H1 (cell line): ENCODE results near the gene PRSS23. TPM values are rescaled to one million over a fixed set of nuclear protein-coding genes. Genes with fewer than 3 reads are reported as not detected.
"Not testable (repeated sequence)": the region's sequence is repeated elsewhere in the genome, so short reads cannot be mapped to it uniquely, and the experiment has no call there.

Source experiments
- CTCF ChIA-PET: fragments of 300-600 bp; sonication (Branson Sonifier 250); formaldehyde crosslinking; loops from one replicate; lab custom pipeline; 2021; ENCODE audit not compliant: partially characterized antibody; lab: Charles Lee
- POLR2A ChIA-PET: fragments of 300-600 bp; sonication (Branson Sonifier 250); formaldehyde crosslinking; loops from one replicate; lab custom pipeline; 2021; ENCODE audit warnings: inconsistent platforms; ENCODE audit not compliant: partially characterized antibody; lab: Charles Lee
- DNase-seq, 2 experiments: peaks; one replicate each; pipeline versions ENCODE4 v3.0.0 to v3.0.0-alpha.2; 2010 to 2022; ENCODE audit warnings: low spot score in 2 of 2, low read depth in 1 of 2, mixed read lengths in 1 of 2
- FAIRE-seq: peaks from 2 replicates; lab custom pipeline; 2011; peaks lifted over from hg19 to GRCh38; lab: Jason Lieb, UNC
- H2AFZ ChIP-seq: 2 replicates; pipeline ENCODE4 v1.8.1; 2012; ENCODE audit warnings: low read length, inconsistent platforms
- H2AK5ac ChIP-seq: 2 replicates; pipeline ENCODE4 v1.6.1; 2013; ENCODE audit warnings: low read depth, low read length
- H2BK120ac ChIP-seq: replicated peaks from 2 replicates; pipeline ENCODE3; 2013; ENCODE audit warnings: low read depth, low read length, inconsistent platforms
- H2BK12ac ChIP-seq: 2 replicates; pipeline ENCODE4 v1.6.1; 2013; ENCODE audit warnings: low read depth, low read length
- H2BK15ac ChIP-seq: 2 replicates; pipeline ENCODE4 v1.6.1; 2013; ENCODE audit warnings: low read length
- H2BK20ac ChIP-seq: 2 replicates; pipeline ENCODE4 v1.6.1; 2013; ENCODE audit warnings: low read length
- H2BK5ac ChIP-seq: 2 replicates; pipeline ENCODE4 v1.6.1; 2013; ENCODE audit warnings: low read depth, low read length
- H3K14ac ChIP-seq: 2 replicates; pipeline ENCODE4 v1.6.1; 2013; ENCODE audit warnings: inconsistent platforms; ENCODE audit not compliant: insufficient read length
- H3K18ac ChIP-seq: 2 replicates; pipeline ENCODE4 v1.6.1; 2013; ENCODE audit warnings: low read length; ENCODE audit errors: extremely low read depth
- H3K23ac ChIP-seq: 2 replicates; pipeline ENCODE4 v1.6.1; 2013; ENCODE audit warnings: inconsistent platforms; ENCODE audit not compliant: insufficient read length
- H3K23me2 ChIP-seq: 2 replicates; pipeline ENCODE4 v1.6.1; 2013; ENCODE audit warnings: low read depth, low read length
- H3K27ac ChIP-seq: 2 replicates; pipeline ENCODE4 v1.6.1; 2011; ENCODE audit warnings: low read depth, low read length, inconsistent platforms
- H3K27me3 ChIP-seq, 4 experiments: replicated peaks in 1 of 4; 1 replicate in 1 of 4; 2 replicates in 3 of 4; pipeline versions ENCODE4 v1.6.1 to v1.8.1; 2011 to 2013; ENCODE audit warnings: low read length in 3 of 4, mild to moderate bottlenecking in 3 of 4, inconsistent platforms in 2 of 4, mixed read lengths in 2 of 4, moderate library complexity in 1 of 4; ENCODE audit not compliant: control insufficient read depth in 3 of 4, insufficient read depth in 3 of 4; ENCODE audit errors: extremely low read depth in 1 of 4
- H3K36me3 ChIP-seq, 4 experiments: 2 replicates each; pipeline versions ENCODE4 v1.6.1 to v1.8.1; 2011 to 2013; ENCODE audit warnings: mild to moderate bottlenecking in 4 of 4, low read length in 3 of 4, moderate library complexity in 2 of 4, control low read depth in 1 of 4, inconsistent platforms in 1 of 4; ENCODE audit not compliant: insufficient read depth in 4 of 4, control insufficient read depth in 2 of 4
- H3K4ac ChIP-seq: replicated peaks from 2 replicates; pipeline ENCODE3; 2013; ENCODE audit warnings: low read length, low read depth, mixed read lengths, inconsistent platforms; ENCODE audit not compliant: insufficient read length
- H3K4me1 ChIP-seq, 4 experiments: replicated peaks in 1 of 4; 1 replicate in 1 of 4; 2 replicates in 3 of 4; pipeline versions ENCODE4 v1.6.1 to v1.8.1; 2011 to 2013; ENCODE audit warnings: low read length in 3 of 4, inconsistent platforms in 2 of 4, mixed read lengths in 1 of 4; ENCODE audit not compliant: insufficient read depth in 4 of 4, control insufficient read depth in 3 of 4
- H3K4me2 ChIP-seq, 2 experiments: 2 replicates each; pipeline versions ENCODE4 v1.6.1 to v1.8.1; 2011 to 2013; ENCODE audit warnings: low read depth in 2 of 2, low read length in 2 of 2, control low read depth in 1 of 2, inconsistent platforms in 1 of 2, mild to moderate bottlenecking in 1 of 2; ENCODE audit not compliant: insufficient read depth in 1 of 2
- H3K4me3 ChIP-seq, 4 experiments: fragments of 200-600, 300-600 bp in 1 of 4; sonication (generic), shearing (Covaris generic), sonication (Bioruptor Twin) in 1 of 4; 2 replicates each; pipeline versions ENCODE4 v1.5.1 to v1.8.1; 2011 to 2016; ENCODE audit warnings: low read length in 4 of 4, low read depth in 3 of 4, control low read depth in 2 of 4, inconsistent platforms in 2 of 4, mild to moderate bottlenecking in 2 of 4, mixed read lengths in 1 of 4, moderate library complexity in 1 of 4; ENCODE audit not compliant: insufficient read depth in 2 of 4; ENCODE audit errors: extremely low read depth in 1 of 4
- H3K56ac ChIP-seq: replicated peaks from 2 replicates; pipeline ENCODE3; 2013; ENCODE audit warnings: low read depth, mild to moderate bottlenecking, mixed read lengths, low read length, inconsistent platforms; ENCODE audit not compliant: insufficient read length
- H3K79me1 ChIP-seq: 2 replicates; pipeline ENCODE4 v1.6.1; 2013; ENCODE audit warnings: low read depth, low read length, control low read depth
- H3K79me2 ChIP-seq, 2 experiments: 2 replicates each; pipeline versions ENCODE4 v1.6.1 to v1.8.1; 2012 to 2013; ENCODE audit warnings: low read length in 2 of 2, mild to moderate bottlenecking in 2 of 2, inconsistent platforms in 1 of 2; ENCODE audit not compliant: insufficient read depth in 2 of 2, control insufficient read depth in 1 of 2
- H3K9ac ChIP-seq, 4 experiments: replicated peaks in 1 of 4; 1 replicate in 1 of 4; 2 replicates in 3 of 4; pipeline versions ENCODE4 v1.6.1 to v1.8.1; 2011 to 2013; ENCODE audit warnings: low read depth in 3 of 4, low read length in 3 of 4, control low read depth in 2 of 4, mild to moderate bottlenecking in 2 of 4, moderate library complexity in 2 of 4, inconsistent platforms in 1 of 4; ENCODE audit errors: extremely low read depth in 1 of 4
- H3K9me3 ChIP-seq, 2 experiments: 2 replicates each; pipeline versions ENCODE4 v1.6.1 to v1.8.1; 2012 to 2013; ENCODE audit warnings: mild to moderate bottlenecking in 2 of 2, moderate library complexity in 2 of 2, control low read depth in 1 of 2, inconsistent platforms in 1 of 2, low read depth in 1 of 2, low read length in 1 of 2, mixed read lengths in 1 of 2; ENCODE audit not compliant: insufficient read depth in 2 of 2
- H4K20me1 ChIP-seq, 2 experiments: replicated peaks in 1 of 2; 2 replicates each; pipeline versions ENCODE3 to v1.8.1; 2011 to 2013; ENCODE audit warnings: inconsistent platforms in 2 of 2, low read length in 2 of 2, mild to moderate bottlenecking in 1 of 2; ENCODE audit not compliant: insufficient read depth in 2 of 2, control insufficient read depth in 1 of 2
- H4K5ac ChIP-seq: 2 replicates; pipeline ENCODE4 v1.6.1; 2013; ENCODE audit warnings: low read length, low read depth, mixed read lengths, inconsistent platforms; ENCODE audit not compliant: insufficient read length
- H4K8ac ChIP-seq: 2 replicates; pipeline ENCODE4 v1.8.0; 2013; ENCODE audit warnings: mild to moderate bottlenecking, moderate library complexity, low read length, inconsistent platforms; ENCODE audit not compliant: insufficient read depth; ENCODE audit errors: extremely low read depth
- H4K91ac ChIP-seq: replicated peaks from 2 replicates; pipeline ENCODE3; 2013; ENCODE audit warnings: low read length, mixed read lengths, inconsistent platforms; ENCODE audit not compliant: insufficient read length
- JUND ChIP-seq: IDR thresholded peaks from 2 replicates; pipeline ENCODE4 v1.6.1; 2011; ENCODE audit warnings: mild to moderate bottlenecking, improper control_type of control experiment, low read length
- KDM1A ChIP-seq: fragments of 200-600, 300-600 bp; sonication (generic); IDR thresholded peaks from 2 replicates; pipeline ENCODE4 v1.7.1; 2016; ENCODE audit warnings: mild to moderate bottlenecking, low read length, borderline replicate concordance
- KDM5A ChIP-seq: fragments of 200-600 bp; IDR thresholded peaks from 2 replicates; pipeline ENCODE4 v1.7.1; 2012; ENCODE audit warnings: mild to moderate bottlenecking, low read length, inconsistent platforms, mixed read lengths
- SIRT6 ChIP-seq: IDR thresholded peaks from one replicate; pipeline ENCODE4 v1.7.1; 2012; ENCODE audit warnings: low read length, inconsistent platforms
- WGBS, 2 experiments: shearing (Covaris generic) in 1 of 2; methylation state at CpG; one replicate each; pipeline versions ENCODE4 v1.1.6 to v1.1.7; 2013 to 2015; ENCODE audit warnings: low lambda C conversion rate in 2 of 2, mixed read lengths in 2 of 2, inconsistent platforms in 1 of 2, low coverage in 1 of 2, missing lambda C conversion rate in 1 of 2; ENCODE audit not compliant: insufficient replicate concordance in 2 of 2, insufficient coverage in 1 of 2, insufficient read length in 1 of 2; ENCODE audit errors: extremely low coverage in 1 of 2, missing lambda C conversion rate in 1 of 2; 5-methylcytosine and 5-hydroxymethylcytosine counted together
- polyA plus RNA-seq, 7 experiments: library from polyadenylated mRNA; depleted of rRNA in 3 of 7; stranded (reverse) in 5 of 7; unstranded in 2 of 7; fragments of >200 nt in 5 of 7; fragments of 200-250 nt in 2 of 7; gene quantifications; 1 replicate in 5 of 7; 2 replicates in 1 of 7; 4 replicates in 1 of 7; pipeline versions ENCODE4 v1.2.1 to v1.2.3, GENCODE V29; 2011 to 2013; ENCODE audit warnings: missing spikeins in 2 of 7, mixed read lengths in 2 of 7
- total RNA-seq: library from RNA; stranded (reverse); fragmentation: NEBNext Ultra II Directional; extraction: Animal tissue kit (Norgen Biotek cat#: 25700); gene quantifications from 2 replicates; pipeline ENCODE4 v1.2.1, GENCODE V29; 2021

PRSS23 gene
- total and polyA plus RNA-seq, 2 of the 8 experiments (the other 6 are each of a cell fraction or from before 2014, with no cell fraction given): 4.4 to 5.6 TPM

- no peak for TF ChIP-seq KDM1A
- TF ChIP-seq KDM5A: no peak
- TF ChIP-seq SIRT6: no peak
- no peak for TF ChIP-seq JUND
Measured at GRCh38 chr11:86818462-86819192, 18.3 kb downstream of the PRSS23 start (continued).

GRCh38 chr11:86824139-86824538 lies 23.8 kb downstream of the PRSS23 start:
- H3K4me3 ChIP-seq, H4K20me1 ChIP-seq, POLR2A ChIA-PET, H3K56ac ChIP-seq, H2BK5ac ChIP-seq, H3K9me3 ChIP-seq, H3K9ac ChIP-seq, H3K4me1 ChIP-seq, H4K8ac ChIP-seq, H4K5ac ChIP-seq, H2BK120ac ChIP-seq, H3K4ac ChIP-seq, CTCF ChIA-PET, H3K18ac ChIP-seq, DNase-seq, H2AK5ac ChIP-seq, H2BK15ac ChIP-seq, H3K23me2 ChIP-seq, H3K27ac ChIP-seq, H3K79me1 ChIP-seq, H3K4me2 ChIP-seq, H2BK12ac ChIP-seq, H2AFZ ChIP-seq, H2BK20ac ChIP-seq, FAIRE-seq, H4K91ac ChIP-seq, H3K27me3 ChIP-seq, H3K79me2 ChIP-seq, H3K14ac ChIP-seq, H3K36me3 ChIP-seq, H3K23ac ChIP-seq: not testable (repeated sequence)
- 93% methylated on average over 3 of the region's 3 CpGs; no CpG with 5 or more reads in 1 of the 2 experiments for WGBS, 2 experiments
